Central memory CD8-positive, alpha-beta T cell (primary cell): ENCODE data around the gene GNAT1.

Source experiments
- ATAC-seq: fragments of 150-1000 bp; cut with Tn5 transposase; replicated peaks from 2 replicates; pipeline ENCODE4 v1.10.0; 2022; ENCODE audit warnings: mild to moderate bottlenecking, moderate FRiP score, moderate number of reproducible peaks; ENCODE audit not compliant: poor library complexity, severe bottlenecking; ENCODE audit errors: extremely low read depth
- DNase-seq, 2 donors: peaks; one replicate each; pipeline ENCODE4 v3.0.0; 2021; ENCODE audit warnings: low spot score in 2 of 2
- H3K27ac Mint-ChIP-seq: one replicate; pipeline ENCODE4 v1.8.0; 2022; ENCODE audit warnings: low read depth, mild to moderate bottlenecking, moderate library complexity, mixed read lengths
- H3K27me3 Mint-ChIP-seq: one replicate; pipeline ENCODE4 v1.8.0; 2022; ENCODE audit warnings: mixed read lengths
- H3K36me3 Mint-ChIP-seq: one replicate; pipeline ENCODE4 v1.8.0; 2022; ENCODE audit warnings: mild to moderate bottlenecking, moderate library complexity, mixed read lengths; ENCODE audit not compliant: insufficient read depth
- H3K4me1 Mint-ChIP-seq: one replicate; pipeline ENCODE4 v1.8.0; 2022; ENCODE audit warnings: mixed read lengths
- H3K4me3 Mint-ChIP-seq: one replicate; pipeline ENCODE4 v1.8.0; 2022; ENCODE audit warnings: mild to moderate bottlenecking, moderate library complexity, mixed read lengths
- H3K9me3 Mint-ChIP-seq: one replicate; pipeline ENCODE4 v1.8.0; 2022; ENCODE audit warnings: mixed read lengths

GNAT1 gene

DNA sequence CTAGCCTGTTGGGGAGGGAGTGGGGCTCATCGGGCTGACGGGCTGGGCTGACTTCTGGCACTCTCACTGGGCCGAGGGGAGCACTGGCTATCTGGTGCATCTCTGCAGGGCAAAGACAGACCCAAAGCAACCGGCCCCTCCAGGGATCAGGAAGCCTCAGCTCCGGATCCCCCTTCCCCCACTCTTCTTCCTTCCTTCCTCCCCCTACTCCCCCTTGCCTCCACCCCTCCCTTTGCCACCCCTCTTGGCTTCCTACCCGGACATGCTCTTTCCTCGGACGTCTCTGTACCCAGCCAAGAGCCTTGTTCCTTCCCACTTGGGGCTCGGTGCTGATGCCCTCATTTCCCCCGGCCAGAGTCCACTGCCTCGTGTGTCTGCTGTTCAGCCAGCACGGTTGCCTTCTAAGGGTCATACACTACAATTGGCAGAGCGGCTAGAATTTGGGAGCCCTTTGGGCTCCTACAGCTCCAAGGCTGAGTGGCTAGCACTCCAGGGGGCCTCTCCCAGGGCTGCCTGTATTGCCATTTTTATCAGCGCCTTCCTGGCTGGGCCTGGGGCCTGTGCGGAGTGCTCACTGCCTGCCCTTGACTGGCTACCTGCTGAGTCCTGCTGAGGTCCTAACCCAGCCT lies 25.4 kb upstream of the GNAT1 start:
- ATAC-seq (no peak), DNase-seq (no peak)
- Mint-ChIP-seq H3K36me3 (no peaks in the 10 kb centered on the region), H3K4me3 (no peak overlapping the region), H3K9me3 (no peaks in the 10 kb centered on the region), H3K27me3 (peaks cover 21% of the 10 kb centered on the region), H3K4me1 (no peaks in the 10 kb centered on the region), H3K27ac (no peak overlapping the region)

DNA sequence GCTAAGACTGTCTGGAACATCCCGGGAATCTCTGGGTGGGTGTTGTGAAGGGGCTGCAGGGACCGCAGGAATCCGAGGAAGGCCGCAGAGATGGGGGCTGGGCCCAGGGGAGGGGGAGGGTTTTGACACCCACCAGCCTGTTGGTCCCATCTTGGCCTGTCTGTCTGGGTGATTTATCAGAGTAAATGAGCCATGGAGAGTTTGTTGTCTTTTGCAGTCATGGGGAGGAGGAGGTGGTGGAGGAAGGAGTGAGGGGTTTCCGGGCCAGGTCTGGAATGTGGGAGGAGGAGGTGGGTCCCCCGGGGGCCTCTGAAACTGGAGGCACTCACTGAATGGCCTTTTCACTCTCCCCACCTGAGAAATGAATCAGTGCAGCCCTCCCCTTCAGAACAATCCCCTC lies 24.8 kb upstream of the GNAT1 start:
- no peak overlapping the region for H3K4me3 Mint-ChIP-seq
- no peaks in the 10 kb centered on the region for H3K4me1 Mint-ChIP-seq
- DNase-seq = no peak
- no peaks in the 10 kb centered on the region for H3K9me3 Mint-ChIP-seq
- H3K36me3 Mint-ChIP-seq = no peaks in the 10 kb centered on the region
- no peak overlapping the region for H3K27ac Mint-ChIP-seq
- H3K27me3 Mint-ChIP-seq = peaks cover 21% of the 10 kb centered on the region
- no peak for ATAC-seq

DNA sequence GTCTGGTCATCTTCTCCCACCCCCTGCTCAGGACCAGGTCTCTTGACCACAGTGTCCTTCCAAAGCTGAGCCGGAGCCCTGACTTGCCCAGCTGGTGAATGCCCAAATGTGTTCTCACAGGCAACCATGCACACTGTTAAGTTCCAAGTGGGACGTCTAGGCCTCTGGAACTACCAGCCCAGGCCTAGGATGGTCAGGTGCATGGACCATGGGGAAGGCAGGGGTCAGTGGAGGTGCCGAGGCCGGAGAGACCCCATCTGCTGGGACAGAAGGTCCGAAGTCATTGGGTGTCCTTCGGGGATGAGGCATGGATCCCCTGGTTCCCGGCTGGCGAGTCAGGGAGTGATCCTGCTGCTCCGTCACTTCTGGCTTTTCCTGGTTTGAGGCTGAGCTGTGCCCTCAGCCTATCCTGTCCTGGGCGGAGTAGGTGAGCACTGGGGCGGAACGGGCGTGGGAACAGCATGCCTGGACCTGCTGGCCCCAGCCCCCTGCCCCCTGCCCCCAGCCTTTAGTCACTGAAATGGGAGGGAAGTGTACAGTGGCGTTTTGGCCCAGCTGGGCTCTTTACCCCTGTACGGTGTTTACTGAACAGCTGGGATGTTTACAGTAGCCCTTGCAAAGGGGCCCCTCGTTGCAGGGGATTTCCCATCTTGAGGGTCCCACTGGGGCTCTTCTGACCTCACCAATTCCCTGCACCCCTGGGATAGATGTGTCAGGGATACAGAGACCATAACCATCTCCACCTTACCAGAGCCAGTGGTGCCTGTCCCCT lies 24.2 kb upstream of the GNAT1 start:
- peaks cover 21% of the 10 kb centered on the region for H3K27me3 Mint-ChIP-seq
- no peaks in the 10 kb centered on the region for H3K9me3 Mint-ChIP-seq
- H3K4me3 Mint-ChIP-seq = no peak overlapping the region
- no peak for DNase-seq
- no peak for ATAC-seq
- H3K36me3 Mint-ChIP-seq = no peaks in the 10 kb centered on the region
- H3K27ac Mint-ChIP-seq = no peak overlapping the region
- no peaks in the 10 kb centered on the region for H3K4me1 Mint-ChIP-seq

DNA sequence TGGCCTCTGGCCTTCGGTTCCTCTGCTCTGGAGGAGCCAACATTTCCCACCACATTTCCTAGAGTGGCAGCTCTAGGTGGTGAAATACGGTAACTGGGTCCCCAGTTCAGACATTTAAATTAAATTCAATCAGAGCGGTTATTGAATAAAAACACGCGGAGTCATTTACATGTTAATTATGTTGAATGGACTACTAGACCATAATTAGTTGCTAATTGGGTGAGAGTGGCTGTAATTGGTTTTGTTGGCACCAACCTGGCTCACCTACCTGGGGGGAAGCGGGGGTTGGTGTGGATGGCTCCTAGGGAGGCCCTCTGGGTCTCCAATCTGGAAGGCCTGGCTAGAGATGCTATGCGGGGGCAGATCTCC lies 23.6 kb upstream of the GNAT1 start:
- Mint-ChIP-seq H3K9me3 (no peaks in the 10 kb centered on the region), H3K27ac (no peak overlapping the region), H3K4me3 (no peak overlapping the region), H3K27me3 (peaks cover 21% of the 10 kb centered on the region), H3K4me1 (no peaks in the 10 kb centered on the region), H3K36me3 (no peaks in the 10 kb centered on the region)
- ATAC-seq = no peak
- DNase-seq = no peak

DNA sequence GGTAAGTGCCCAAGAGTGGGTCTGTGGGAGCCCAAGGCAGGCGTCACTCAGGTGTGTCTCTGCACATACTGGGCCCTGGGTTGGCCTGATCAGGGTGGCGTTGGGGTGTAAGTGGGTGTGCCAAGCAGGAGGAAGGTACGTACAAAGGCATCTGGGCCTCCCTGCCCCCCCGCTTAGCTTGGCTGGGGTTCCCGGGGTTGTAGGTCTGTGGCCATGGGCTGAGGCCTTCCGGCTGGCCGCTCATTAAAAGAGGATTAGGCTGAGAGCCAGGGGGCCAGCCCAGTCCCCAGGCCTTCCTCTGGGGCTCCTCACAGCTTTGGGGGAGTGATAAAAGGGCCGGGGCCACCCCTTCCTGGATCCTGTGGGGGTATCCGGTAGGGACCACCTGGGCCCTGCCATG lies 23.0 kb upstream of the GNAT1 start:
- H3K4me3 Mint-ChIP-seq = no peak overlapping the region
- H3K27ac Mint-ChIP-seq = no peak overlapping the region
- DNase-seq = no peak
- no peaks in the 10 kb centered on the region for H3K36me3 Mint-ChIP-seq
- ATAC-seq = no peak
- H3K9me3 Mint-ChIP-seq = no peaks in the 10 kb centered on the region
- peaks cover 21% of the 10 kb centered on the region for H3K27me3 Mint-ChIP-seq
- H3K4me1 Mint-ChIP-seq = no peaks in the 10 kb centered on the region

DNA sequence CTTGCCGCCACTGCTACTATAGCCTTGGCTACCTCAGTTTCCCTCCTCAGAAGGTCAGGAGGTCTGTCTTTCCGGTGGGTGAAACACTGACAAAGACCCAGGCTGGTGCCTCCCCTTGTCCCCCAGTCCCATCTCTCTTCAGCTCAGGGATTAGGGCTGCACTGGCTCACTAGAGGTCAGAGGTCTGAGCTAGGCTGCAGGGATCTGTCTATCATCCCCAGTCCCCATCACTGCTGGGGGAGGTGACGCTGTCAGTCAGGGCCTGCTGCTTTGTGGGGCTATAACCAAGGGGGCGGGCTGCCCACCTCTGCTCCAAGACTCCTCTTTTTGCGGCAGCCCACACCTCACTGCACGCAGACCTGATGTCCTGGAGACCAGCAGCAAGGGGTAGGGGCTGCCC lies 22.6 kb upstream of the GNAT1 start:
- Mint-ChIP-seq H3K4me3 (no peak overlapping the region), H3K9me3 (no peaks in the 10 kb centered on the region), H3K36me3 (no peaks in the 10 kb centered on the region), H3K27ac (no peak overlapping the region), H3K27me3 (peaks cover 21% of the 10 kb centered on the region), H3K4me1 (peaks cover 3% of the 10 kb centered on the region)
- DNase-seq = no peak
- ATAC-seq = no peak

DNA sequence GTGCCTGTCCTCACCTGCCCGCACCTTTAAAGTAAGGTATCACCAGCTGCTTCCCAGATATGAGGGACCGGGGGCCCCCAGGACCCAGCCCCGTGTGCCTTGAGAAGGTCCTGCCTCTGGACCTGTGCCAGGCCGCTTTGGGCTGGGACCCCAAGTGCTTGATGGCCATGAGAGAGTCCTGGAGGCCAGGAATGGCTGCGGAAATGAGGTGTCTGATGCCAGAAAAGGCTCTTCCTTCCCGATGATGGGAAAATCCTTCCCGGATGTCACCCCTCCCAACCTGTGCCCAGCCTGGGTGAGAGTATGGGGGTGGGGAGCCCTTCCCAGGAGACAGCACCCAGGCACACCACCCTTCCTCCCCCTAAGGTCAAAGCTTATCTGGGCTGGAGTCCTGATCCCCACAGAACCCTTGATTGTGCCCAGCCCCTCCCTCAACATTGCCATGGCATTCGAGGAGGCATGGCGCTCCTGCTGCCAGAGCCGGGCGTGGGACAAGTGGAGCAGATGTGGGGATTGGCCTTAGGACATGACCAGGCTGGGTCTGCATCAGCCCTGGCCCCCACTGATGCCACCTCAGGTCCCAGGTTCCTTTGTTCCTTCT lies 22.1 kb upstream of the GNAT1 start:
- Mint-ChIP-seq H3K27me3 (peaks cover 21% of the 10 kb centered on the region), H3K4me3 (no peak overlapping the region), H3K9me3 (no peaks in the 10 kb centered on the region), H3K4me1 (peaks cover 5% of the 10 kb centered on the region), H3K36me3 (no peaks in the 10 kb centered on the region), H3K27ac (no peak overlapping the region)
- DNase-seq (no peak), ATAC-seq (no peak)

DNA sequence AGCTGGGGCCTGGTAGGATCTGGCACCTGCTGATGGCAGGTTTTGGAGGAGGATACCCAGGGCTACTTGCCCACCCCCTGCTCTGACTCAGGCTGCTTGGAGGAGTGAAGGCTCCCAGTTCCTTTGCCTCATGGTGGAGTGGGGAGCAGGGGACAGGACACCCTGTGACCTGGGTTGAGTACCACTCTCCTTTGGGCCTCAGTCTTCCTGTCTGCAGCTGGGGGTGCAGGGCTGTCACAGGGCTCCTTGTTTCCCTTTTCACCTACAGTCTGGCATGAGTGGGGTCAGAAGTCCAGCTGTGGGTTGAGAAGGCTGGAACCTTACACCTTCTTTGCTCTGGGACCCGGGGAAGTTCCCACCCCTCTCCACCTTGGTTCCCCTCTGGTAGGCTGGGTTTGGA lies 21.6 kb upstream of the GNAT1 start:
- H3K27me3 Mint-ChIP-seq = peaks cover 21% of the 10 kb centered on the region
- no peak overlapping the region for H3K4me3 Mint-ChIP-seq
- H3K27ac Mint-ChIP-seq = no peak overlapping the region
- H3K4me1 Mint-ChIP-seq = peaks cover 5% of the 10 kb centered on the region
- no peaks in the 10 kb centered on the region for H3K36me3 Mint-ChIP-seq
- DNase-seq (no peak), ATAC-seq (no peak)
- H3K9me3 Mint-ChIP-seq = no peaks in the 10 kb centered on the region

DNA sequence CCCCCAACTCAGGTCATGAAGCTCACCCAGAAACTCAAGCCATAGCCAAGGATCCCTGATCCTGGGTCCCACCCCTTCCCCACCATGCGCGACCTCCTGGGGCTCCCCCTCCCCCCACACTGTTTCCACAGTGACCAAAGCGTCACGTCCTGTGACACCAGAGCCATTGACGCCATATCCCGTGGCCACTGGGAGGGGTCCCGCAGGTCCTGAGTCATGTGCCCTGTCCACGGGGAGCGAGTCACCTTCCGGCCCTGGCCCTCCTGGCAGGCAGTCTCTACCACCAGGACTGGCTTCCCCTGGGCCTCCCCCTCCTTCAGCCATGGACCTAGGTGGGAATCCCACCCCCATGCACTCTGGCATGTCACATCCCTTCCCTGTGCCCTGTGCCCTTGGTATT lies 20.7 kb upstream of the GNAT1 start:
- no peak for ATAC-seq
- H3K36me3 Mint-ChIP-seq = no peaks in the 10 kb centered on the region
- no peak overlapping the region for H3K27ac Mint-ChIP-seq
- H3K4me1 Mint-ChIP-seq = peaks cover 5% of the 10 kb centered on the region
- H3K27me3 Mint-ChIP-seq = peaks cover 21% of the 10 kb centered on the region
- no peak overlapping the region for H3K4me3 Mint-ChIP-seq
- DNase-seq = no peak
- no peaks in the 10 kb centered on the region for H3K9me3 Mint-ChIP-seq

DNA sequence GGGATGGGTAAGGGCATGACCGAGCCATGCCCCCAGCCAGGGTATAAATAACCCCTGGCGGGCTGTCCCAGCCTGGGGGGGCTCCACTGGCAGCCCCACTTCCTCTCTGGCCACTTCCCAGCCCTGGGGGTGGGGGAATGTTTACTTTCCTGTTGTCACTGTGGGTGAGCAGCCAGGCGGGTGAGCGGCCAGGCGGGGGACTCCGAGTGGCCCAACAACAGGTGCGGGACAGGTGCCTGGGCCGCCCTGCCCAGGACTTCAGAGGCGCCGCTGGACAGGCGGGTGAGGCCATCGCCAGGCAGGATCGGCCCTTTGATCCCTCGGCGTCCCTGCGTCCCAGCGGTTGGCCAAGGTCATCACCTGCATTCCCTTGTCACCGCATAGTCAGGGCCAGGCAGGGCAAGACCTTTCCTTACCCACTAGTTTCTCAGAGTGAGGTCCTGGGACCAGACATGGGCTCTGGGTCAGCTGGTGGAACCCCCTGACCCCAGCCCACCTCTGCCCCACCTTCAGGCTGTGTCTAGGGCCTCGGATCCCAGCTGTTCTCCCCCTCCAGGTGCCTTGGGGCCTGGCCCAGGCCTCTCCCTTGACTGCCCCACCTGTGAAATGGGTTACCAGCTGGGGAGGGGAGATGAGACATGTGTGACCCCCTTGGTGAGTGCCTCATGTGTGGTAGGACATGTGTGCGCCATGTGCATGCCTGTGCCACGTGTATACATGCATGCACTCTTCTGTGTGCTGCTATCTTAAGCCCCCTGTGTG lies 19.7 kb upstream of the GNAT1 start:
- Mint-ChIP-seq H3K27me3 (peaks cover 21% of the 10 kb centered on the region), H3K4me3 (no peak overlapping the region), H3K36me3 (no peaks in the 10 kb centered on the region), H3K27ac (no peak overlapping the region), H3K9me3 (no peaks in the 10 kb centered on the region), H3K4me1 (peaks cover 5% of the 10 kb centered on the region)
- no peak for DNase-seq
- no peak for ATAC-seq

DNA sequence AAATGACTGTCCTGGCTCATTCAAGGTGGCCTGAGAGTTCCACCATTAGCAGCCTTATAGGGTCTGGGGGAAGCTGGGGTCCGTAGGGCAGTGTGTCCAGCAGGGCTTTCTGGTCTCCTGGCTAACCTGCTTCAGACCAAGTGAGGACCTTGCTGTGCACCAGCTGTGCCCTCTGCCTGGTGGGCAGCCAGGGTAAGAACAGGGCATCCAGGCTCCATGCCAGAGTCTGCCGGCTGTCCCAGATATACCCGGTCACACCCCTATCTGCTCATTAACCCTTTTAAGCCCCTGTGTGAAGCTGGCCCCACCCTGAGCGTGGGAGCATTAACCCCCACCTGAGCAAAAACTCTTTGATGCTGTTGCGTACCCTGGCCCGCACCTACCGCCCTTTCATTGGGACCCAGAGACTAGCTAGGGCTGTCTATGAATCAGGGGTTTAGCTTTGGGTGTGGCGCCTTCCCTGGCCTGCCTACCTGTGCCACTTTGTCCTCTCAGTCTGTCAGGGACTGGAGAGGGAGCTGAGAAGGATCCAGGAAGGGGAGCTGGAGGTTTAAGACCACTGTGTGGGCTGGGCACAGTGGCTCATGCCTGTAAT lies 18.7 kb upstream of the GNAT1 start:
- no peak for ATAC-seq
- peaks cover 5% of the 10 kb centered on the region for H3K4me1 Mint-ChIP-seq
- H3K36me3 Mint-ChIP-seq = no peaks in the 10 kb centered on the region
- no peak overlapping the region for H3K4me3 Mint-ChIP-seq
- peaks cover 18% of the 10 kb centered on the region for H3K27me3 Mint-ChIP-seq
- no peak overlapping the region for H3K27ac Mint-ChIP-seq
- DNase-seq = no peak
- H3K9me3 Mint-ChIP-seq = no peaks in the 10 kb centered on the region

DNA sequence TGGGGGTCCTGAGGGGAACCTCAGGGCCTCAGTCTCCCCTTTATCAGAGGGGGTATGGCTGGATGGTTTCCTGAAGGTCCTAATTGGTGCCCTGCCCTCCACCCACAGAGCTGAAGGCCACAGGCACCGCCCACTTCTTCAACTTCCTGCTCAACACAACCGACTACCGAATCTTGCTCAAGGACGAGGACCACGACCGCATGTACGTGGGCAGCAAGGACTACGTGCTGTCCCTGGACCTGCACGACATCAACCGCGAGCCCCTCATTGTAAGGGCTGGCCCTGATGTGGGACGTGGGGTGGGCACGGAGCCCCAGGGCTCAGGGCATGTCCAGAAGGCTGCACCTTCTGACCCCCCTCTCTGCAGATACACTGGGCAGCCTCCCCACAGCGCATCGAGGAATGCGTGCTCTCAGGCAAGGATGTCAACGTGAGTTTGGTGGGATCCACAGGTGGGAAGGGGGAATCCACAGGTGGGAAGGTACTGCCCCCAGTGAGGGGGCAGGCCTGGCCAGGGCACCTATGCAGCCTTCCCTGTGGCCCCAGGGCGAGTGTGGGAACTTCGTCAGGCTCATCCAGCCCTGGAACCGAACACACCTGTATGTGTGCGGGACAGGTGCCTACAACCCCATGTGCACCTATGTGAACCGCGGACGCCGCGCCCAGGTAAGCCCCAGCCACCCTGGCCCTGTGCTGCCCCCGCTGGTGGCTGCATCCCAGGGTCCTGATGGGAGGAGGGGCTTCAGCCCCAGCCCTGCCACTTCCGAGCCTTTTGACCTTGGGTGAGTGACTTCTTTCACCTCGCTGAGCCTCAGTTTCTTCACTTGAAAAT lies 17.5 kb upstream of the GNAT1 start:
- DNase-seq (no peak), ATAC-seq (no peak)
- Mint-ChIP-seq H3K27ac (no peak overlapping the region), H3K4me1 (peaks cover 5% of the 10 kb centered on the region), H3K9me3 (no peaks in the 10 kb centered on the region), H3K27me3 (peaks cover 11% of the 10 kb centered on the region), H3K4me3 (no peak overlapping the region), H3K36me3 (no peaks in the 10 kb centered on the region)
